B cell (primary cell): ENCODE results near the gene TBC1D2. TPM values are rescaled to one million over a fixed set of nuclear protein-coding genes. Genes with fewer than 3 reads are reported as not detected.

ENCODE experiments used
- ATAC-seq: fragments of 200-7000 bp; cut with Tn5 transposase; one replicate; pipeline ENCODE4 v1.10.0; 2021; ENCODE audit warnings: low read depth, mild to moderate bottlenecking, moderate number of reproducible peaks, moderate library complexity
- CTCF ChIA-PET: fragments of 350-600 bp; sonication (Branson Sonifier 250); formaldehyde crosslinking; loops from one replicate; lab custom pipeline; 2021; ENCODE audit warnings: antibody characterized with exemption, inconsistent platforms; lab: Charles Lee
- POLR2A ChIA-PET: fragments of 350-600 bp; sonication (Branson Sonifier 250); formaldehyde crosslinking; loops from one replicate; lab custom pipeline; 2021; ENCODE audit warnings: antibody characterized with exemption; lab: Charles Lee
- DNase-seq: peaks from one replicate; pipeline ENCODE4 v3.0.0; 2013
- H2AFZ ChIP-seq: 2 replicates; pipeline ENCODE4 v1.6.1; 2012; ENCODE audit warnings: mild to moderate bottlenecking, low read depth, low read length; ENCODE audit not compliant: insufficient read depth, poor library complexity, severe bottlenecking
- H3K27ac ChIP-seq, 2 donors: 1 replicate in 1 of 2; 2 replicates in 1 of 2; pipeline ENCODE4 v1.5.1; 2012 to 2013; ENCODE audit warnings: low read length in 2 of 2, mild to moderate bottlenecking in 2 of 2, moderate library complexity in 1 of 2
- H3K27me3 ChIP-seq, 4 experiments: fragments of 200-600 bp in 1 of 4; sonication (generic) in 1 of 4; replicated peaks in 1 of 4; 1 replicate in 2 of 4; 2 replicates in 2 of 4; pipeline versions ENCODE4 v1.6.1 to v1.7.0; 2013 to 2016; ENCODE audit warnings: low read length in 3 of 4, mild to moderate bottlenecking in 2 of 4, mixed read lengths in 1 of 4, moderate library complexity in 1 of 4; ENCODE audit not compliant: insufficient read depth in 4 of 4, control insufficient read depth in 3 of 4; ENCODE audit errors: control extremely low read depth in 1 of 4
- H3K36me3 ChIP-seq, 2 experiments: replicated peaks in 1 of 2; 1 replicate in 1 of 2; 2 replicates in 1 of 2; pipeline versions ENCODE4 v1.6.1 to v1.7.1; 2013; ENCODE audit warnings: low read length in 1 of 2; ENCODE audit not compliant: insufficient read depth in 2 of 2, control insufficient read depth in 1 of 2; ENCODE audit errors: control extremely low read depth in 1 of 2, extremely low read depth in 1 of 2
- H3K4me1 ChIP-seq, 2 donors: fragments of 200-600 bp in 1 of 2; sonication (generic) in 1 of 2; 1 replicate in 1 of 2; 2 replicates in 1 of 2; pipeline versions ENCODE4 v1.5.1 to v1.6.1; 2013 to 2017; ENCODE audit warnings: low read length in 2 of 2; ENCODE audit not compliant: control insufficient read depth in 2 of 2, insufficient read depth in 2 of 2
- H3K4me2 ChIP-seq: replicated peaks from 2 replicates; pipeline ENCODE3; 2012; ENCODE audit warnings: mild to moderate bottlenecking, low read depth, low read length; ENCODE audit not compliant: poor library complexity, severe bottlenecking
- H3K4me3 ChIP-seq, 5 experiments: fragments of 200-600 bp in 1 of 5; sonication (generic) in 1 of 5; 1 replicate in 3 of 5; 2 replicates in 2 of 5; pipeline versions ENCODE4 v1.5.1 to v1.7.0; 2011 to 2016; ENCODE audit warnings: low read length in 4 of 5, mild to moderate bottlenecking in 4 of 5, low read depth in 2 of 5, control low read depth in 1 of 5, moderate library complexity in 1 of 5; ENCODE audit not compliant: insufficient read depth in 1 of 5; ENCODE audit errors: control extremely low read depth in 1 of 5, extremely low read depth in 1 of 5
- H3K79me2 ChIP-seq: fragments of 200-600 bp; sonication (generic); one replicate; pipeline ENCODE4 v1.6.0; 2016; ENCODE audit warnings: low read length; ENCODE audit not compliant: control insufficient read depth, insufficient read depth
- H3K9ac ChIP-seq: fragments of 200-600 bp; sonication (generic); 2 replicates; pipeline ENCODE4 v1.6.1; 2017; ENCODE audit warnings: mild to moderate bottlenecking, low read length, moderate library complexity
- H3K9me3 ChIP-seq, 3 donors: one replicate each; pipeline versions ENCODE4 v1.6.1 to v1.7.1; 2013; ENCODE audit warnings: low read length in 2 of 3; ENCODE audit not compliant: control insufficient read depth in 2 of 3, insufficient read depth in 1 of 3; ENCODE audit errors: control extremely low read depth in 1 of 3
- H4K20me1 ChIP-seq: 2 replicates; pipeline ENCODE4 v1.6.0; 2012; ENCODE audit warnings: mild to moderate bottlenecking, low read length; ENCODE audit not compliant: insufficient read depth, control insufficient read depth, poor library complexity, severe bottlenecking
- H3K27ac Mint-ChIP-seq: one replicate; pipeline ENCODE4 v1.8.0; 2021; ENCODE audit warnings: mixed read lengths
- H3K27me3 Mint-ChIP-seq: one replicate; pipeline ENCODE4 v1.8.0; 2021; ENCODE audit warnings: mixed read lengths
- H3K4me1 Mint-ChIP-seq: one replicate; pipeline ENCODE4 v1.8.0; 2021; ENCODE audit warnings: mixed read lengths
- H3K4me3 Mint-ChIP-seq: one replicate; pipeline ENCODE4 v1.8.0; 2021; ENCODE audit warnings: mixed read lengths
- H3K9me3 Mint-ChIP-seq: one replicate; pipeline ENCODE4 v1.8.0; 2022; ENCODE audit warnings: mixed read lengths; ENCODE audit not compliant: insufficient read depth
- CTCF ChIP-seq: fragments of 200-600 bp; IDR thresholded peaks from one replicate; pipeline ENCODE4 v1.8.0; 2022; ENCODE audit warnings: antibody characterized with exemption, mild to moderate bottlenecking
- EZH2 ChIP-seq: IDR thresholded peaks from 2 replicates; pipeline ENCODE4 v1.6.1; 2012; ENCODE audit warnings: borderline replicate concordance, low read depth, mild to moderate bottlenecking, moderate library complexity, low read length; ENCODE audit not compliant: insufficient read depth, poor library complexity, severe bottlenecking
- WGBS: methylation state at CpG from one replicate; pipeline ENCODE4 v1.1.5; 2013; ENCODE audit warnings: missing lambda C conversion rate; ENCODE audit not compliant: insufficient coverage; 5-methylcytosine and 5-hydroxymethylcytosine counted together
- intact Hi-C: fragments of 100-400 bp; cut with micrococcal nuclease; formaldehyde crosslinking; loops from one replicate; pipeline ENCODE4 v1.10.0; 2022
- polyA plus RNA-seq: library from polyadenylated mRNA; depleted of rRNA; stranded (reverse); fragments of >200 nt; gene quantifications from 2 replicates; pipeline ENCODE4 v1.2.3, GENCODE V29; 2012
- total RNA-seq, 2 donors: library from RNA; stranded (reverse); fragments of 120-200 nt in 1 of 2; gene quantifications; 1 replicate in 1 of 2; 2 replicates in 1 of 2; pipeline versions ENCODE4 v1.2.3 to v1.2.4, GENCODE V29; 2013 to 2022

TBC1D2 gene
- total and polyA plus RNA-seq, 2 donors (not counting 1 experiment from before 2014, with no cell fraction given): 5.0 to 5.3 TPM

GRCh38 chr9:98172604-98173003 is 82.8 kb downstream of the TBC1D2 start:
- intact Hi-C loops: no loop called here
- no peak overlapping the region for H3K4me3 ChIP-seq
- H3K9ac ChIP-seq: no peak overlapping the region
- 78% methylated on average over 2 of the region's 3 CpGs for WGBS
- Mint-ChIP-seq H3K4me3 (no peak overlapping the region), H3K27ac (no peak overlapping the region), H3K9me3 (no peaks in the 10 kb centered on the region), H3K4me1 (peaks cover 9% of the 10 kb centered on the region), H3K27me3 (peaks cover 3% of the 10 kb centered on the region)
- DNase-seq: no peak
- no peaks in the 10 kb centered on the region for H3K27me3 ChIP-seq
- TF ChIP-seq EZH2: no peak
- no peak for TF ChIP-seq CTCF
- no peaks in the 10 kb centered on the region for H3K9me3 ChIP-seq
- H4K20me1 ChIP-seq: no peaks in the 10 kb centered on the region
- CTCF ChIA-PET: no interaction called here
- POLR2A ChIA-PET: no interaction called here
- ATAC-seq: no peak
- no peak overlapping the region for H3K4me2 ChIP-seq
- H3K4me1 ChIP-seq: peaks cover 0 to 12% of the 10 kb centered on the region in 2 donors
- no peaks in the 10 kb centered on the region for H3K79me2 ChIP-seq
- no peak overlapping the region for H2AFZ ChIP-seq
- H3K36me3 ChIP-seq: no peaks in the 10 kb centered on the region
- H3K27ac ChIP-seq: no peak overlapping the region

DNA sequence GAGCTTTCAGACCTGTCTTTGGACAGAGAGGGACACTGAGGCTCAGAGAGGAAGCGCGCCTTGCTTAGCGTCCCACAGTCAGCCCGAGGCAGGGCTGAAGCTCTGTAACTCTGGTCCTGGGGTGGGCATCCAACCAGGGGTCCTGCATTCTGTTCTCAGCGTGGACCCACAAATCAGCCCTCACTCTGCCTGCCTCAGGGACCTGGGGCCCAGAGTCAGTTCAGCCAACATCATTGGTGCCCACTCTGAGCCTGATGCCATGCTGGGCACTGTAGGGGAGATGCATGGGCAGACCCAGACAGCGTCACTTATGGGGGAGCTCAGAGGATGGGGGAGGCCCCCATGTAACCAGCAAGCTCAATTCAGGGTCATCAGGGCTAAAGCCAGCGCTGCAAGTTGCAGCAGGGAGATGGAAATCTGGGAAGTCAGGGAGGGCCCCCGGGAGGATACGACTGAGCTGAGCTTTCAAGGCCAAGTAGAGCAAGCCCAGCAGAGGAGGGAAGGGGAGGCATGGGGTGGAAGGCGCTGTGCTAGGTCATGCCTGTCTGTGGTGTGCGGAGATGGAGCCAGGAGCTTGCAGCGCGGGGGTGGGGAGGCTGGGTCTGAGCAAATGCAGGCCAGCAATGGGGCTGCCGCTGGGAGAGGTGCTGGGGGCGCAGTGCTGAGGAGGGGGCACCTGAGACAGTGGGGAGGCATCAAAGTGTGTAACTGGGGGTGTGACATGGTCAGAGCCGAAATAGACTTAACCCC is 84.1 kb downstream of the TBC1D2 start:
- Histone ChIP-seq H3K27me3 (no peaks in the 10 kb centered on the region), H3K36me3 (no peaks in the 10 kb centered on the region), H3K4me1 (peaks cover 0 to 12% of the 10 kb centered on the region in 2 donors), H3K9ac (no peak overlapping the region), H3K9me3 (no peaks in the 10 kb centered on the region), H3K79me2 (no peaks in the 10 kb centered on the region), H3K4me2 (no peak overlapping the region), H3K4me3 (no peak overlapping the region), H3K27ac (no peak overlapping the region), H4K20me1 (no peaks in the 10 kb centered on the region), H2AFZ (no peak overlapping the region)
- ATAC-seq (no peak), DNase-seq (no peak)
- Mint-ChIP-seq H3K4me3 (no peak overlapping the region), H3K4me1 (peaks cover 9% of the 10 kb centered on the region), H3K27ac (peak overlapping the region; percentile 41), H3K9me3 (no peaks in the 10 kb centered on the region), H3K27me3 (peaks cover 3% of the 10 kb centered on the region)
- ChIA-PET CTCF (no interaction called here), POLR2A (interaction anchor here (0.7 kb wide), 1 partner anchor 126 kb away, joined by 6 read pairs; no protein-coding TSS in a partner anchor)
- WGBS: 97% methylated on average over 16 of the region's 16 CpGs
- intact Hi-C loops: no loop called here
- no peak for TF ChIP-seq EZH2
- TF ChIP-seq CTCF: no peak
